ENCODE data around the gene NLRP6. TPM values are rescaled to one million over a fixed set of nuclear protein-coding genes. Genes with fewer than 3 reads are reported as not detected.
"Not testable (repeated sequence)": the region's sequence is repeated elsewhere in the genome, so short reads cannot be mapped to it uniquely, and the experiment has no call there.

Gene NLRP6
- total RNA-seq, 4 donors from 2014 or later = 0.75 to 1.3 TPM; not detected in 2

- intact Hi-C loops (cut with DNase I) = no loop called here
- Histone ChIP-seq H3K27ac (peak overlapping the region; percentile 79 to 94 (median 90)), H3K27me3 (peaks cover 0 to 16% (median 0%) of the 10 kb centered on the region in 4 donors), H3K4me3 (peak overlapping the region in 1 of 4 donors; percentile 42), H3K9me3 (no peaks in the 10 kb centered on the region), H3K4me1 (peaks cover 16 to 53% (median 35%) of the 10 kb centered on the region in 3 donors), H3K36me3 (no peaks in the 10 kb centered on the region)
- DNase-seq = no peak
- TF ChIP-seq POLR2A (IDR thresholded peaks at IDR 0.05) (no peak), CTCF (IDR thresholded peaks at IDR 0.05) (no peak)
- WGBS, 2 donors = 100% methylated on average over 2 of the region's 6 CpGs
Observed at GRCh38 chr11:326592-326841, 48.3 kb downstream of the NLRP6 start.

- Histone ChIP-seq H3K27me3 (peaks cover 0 to 21% (median 0%) of the 10 kb centered on the region in 4 donors), H3K27ac (peak overlapping the region; percentile 79 to 94 (median 90)), H3K4me1 (peaks cover 16 to 53% (median 35%) of the 10 kb centered on the region in 3 donors), H3K36me3 (no peaks in the 10 kb centered on the region), H3K9me3 (no peaks in the 10 kb centered on the region), H3K4me3 (peak overlapping the region in 2 of 4 donors; percentile 13 to 42)
- intact Hi-C loops (cut with DNase I) = no loop called here
- TF ChIP-seq CTCF (IDR thresholded peaks at IDR 0.05) = no peak
- peak in 1 of 4 donors; percentile 37 for TF ChIP-seq POLR2A (IDR thresholded peaks at IDR 0.05)
- WGBS, 2 donors = 23 to 33% methylated on average over 5 of the region's 19 CpGs
- no peak for DNase-seq
Observed at GRCh38 chr11:326842-327580, 48.8 kb downstream of the NLRP6 start.

- Histone ChIP-seq H3K27ac (peak overlapping the region; percentile 79 to 94 (median 90)), H3K4me1 (peaks cover 16 to 50% (median 35%) of the 10 kb centered on the region in 3 donors), H3K4me3 (peak overlapping the region in 1 of 4 donors; percentile 42), H3K36me3 (no peaks in the 10 kb centered on the region), H3K9me3 (no peaks in the 10 kb centered on the region), H3K27me3 (peaks cover 0 to 23% (median 0%) of the 10 kb centered on the region in 4 donors)
- 93 to 97% methylated on average over 3 of the region's 3 CpGs for WGBS, 2 donors
- intact Hi-C loops (cut with DNase I) = no loop called here
- TF ChIP-seq POLR2A (IDR thresholded peaks at IDR 0.05) = no peak
- TF ChIP-seq CTCF (IDR thresholded peaks at IDR 0.05) = no peak
- DNase-seq = no peak
Observed at GRCh38 chr11:327581-327923, 49.3 kb downstream of the NLRP6 start.

GRCh38 chr11:328012-328411, 49.8 kb downstream of the NLRP6 start:
- 90 to 92% methylated on average over 7 to 8 of the region's 13 CpGs for WGBS, 2 donors

GRCh38 chr11:328516-329100, 50.4 kb downstream of the NLRP6 start:
- peaks cover 16 to 46% (median 35%) of the 10 kb centered on the region in 3 donors for H3K4me1 ChIP-seq
- 90 to 92% methylated on average over 15 of the region's 15 CpGs for WGBS, 2 donors
- H3K27me3 ChIP-seq = peaks cover 0 to 33% (median 0%) of the 10 kb centered on the region in 4 donors
- DNase-seq; H3K9me3 ChIP-seq; intact Hi-C loops (cut with DNase I); H3K4me3 ChIP-seq; H3K36me3 ChIP-seq: not testable (repeated sequence)
- H3K27ac ChIP-seq = peak overlapping the region in 1 of 4 donors; percentile 91

More at GRCh38 chr11:328012-328411, 49.8 kb downstream of the NLRP6 start:
- TF ChIP-seq POLR2A (IDR thresholded peaks at IDR 0.05) = no peak
- TF ChIP-seq CTCF (IDR thresholded peaks at IDR 0.05) = no peak
- Histone ChIP-seq H3K4me1 (peaks cover 16 to 46% (median 35%) of the 10 kb centered on the region in 3 donors), H3K36me3 (no peaks in the 10 kb centered on the region), H3K27ac (peak overlapping the region in 2 of 4 donors; percentile 30 to 91), H3K4me3 (no peak overlapping the region), H3K27me3 (peaks cover 0 to 28% (median 0%) of the 10 kb centered on the region in 4 donors), H3K9me3 (no peaks in the 10 kb centered on the region)
- intact Hi-C loops (cut with DNase I) = no loop called here
- no peak for DNase-seq

All from esophagus squamous epithelium (tissue), 5 donors.